Measurements from ENCODE around the gene FLNB.

Gene FLNB

GRCh38 chr3:58180099-58180880, 172.1 kb downstream of the FLNB start:
- TF ChIP-seq CTCF (IDR thresholded peaks at IDR 0.05), result no peak

GRCh38 chr3:58180940-58181587, 172.8 kb downstream of the FLNB start:
- no peak for TF ChIP-seq CTCF (IDR thresholded peaks at IDR 0.05)

GRCh38 chr3:58183221-58183620, 175.0 kb downstream of the FLNB start:
- no peak for TF ChIP-seq CTCF (IDR thresholded peaks at IDR 0.05)

GRCh38 chr3:58183891-58184290, 175.7 kb downstream of the FLNB start:
- no peak for TF ChIP-seq CTCF (IDR thresholded peaks at IDR 0.05)

GRCh38 chr3:58184309-58184981, 176.2 kb downstream of the FLNB start:
- TF ChIP-seq CTCF (IDR thresholded peaks at IDR 0.05), result no peak

GRCh38 chr3:58184982-58185360, 176.7 kb downstream of the FLNB start:
- no peak for TF ChIP-seq CTCF (IDR thresholded peaks at IDR 0.05)

- TF ChIP-seq CTCF (IDR thresholded peaks at IDR 0.05), result no peak
Measured at GRCh38 chr3:58188173-58188564, 179.9 kb downstream of the FLNB start.

All from LNCAP (cell line).